Measurements from ENCODE around the gene GALNT14.

The GALNT14 gene

GRCh38 chr2:30939364-30939763, 198.9 kb downstream of the GALNT14 start:
- no peaks in the 10 kb centered on the region for H4K20me1 ChIP-seq (ENCODE audit: insufficient read depth, low read length, poor library complexity, severe bottlenecking)
- no peaks in the 10 kb centered on the region for H3K27me3 ChIP-seq (ENCODE audit: insufficient read depth, low read length, poor library complexity, severe bottlenecking)
- H3K4me3 ChIP-seq (ENCODE audit: low read length, poor library complexity, severe bottlenecking), result no peak overlapping the region
- no peak overlapping the region for H3K9ac ChIP-seq (ENCODE audit: low read depth, low read length, poor library complexity, severe bottlenecking)
- no peaks in the 10 kb centered on the region for H3K4me1 ChIP-seq (ENCODE audit: insufficient read depth, low read length, poor library complexity, severe bottlenecking)
- H3K4me2 ChIP-seq (ENCODE audit: low read depth, low read length, poor library complexity, severe bottlenecking), result no peak overlapping the region
- TF ChIP-seq EZH2phosphoT487 (IDR thresholded peaks at IDR 0.05; ENCODE audit: borderline replicate concordance) (no peak), CTCF (conservative IDR thresholded peaks at IDR 0.05; ENCODE audit: low read length) (no peak)
- no peaks in the 10 kb centered on the region for H3F3A ChIP-seq (ENCODE audit: low read depth)
- H2AFZ ChIP-seq (ENCODE audit: low read length), result no peak overlapping the region
- H3K9me3 ChIP-seq (ENCODE audit: insufficient read depth, low read depth, low read length), result no peaks in the 10 kb centered on the region
- no peaks in the 10 kb centered on the region for H3K9me2 ChIP-seq (replicated peaks; ENCODE audit: low read depth, low read length)
- no peaks in the 10 kb centered on the region for H3K79me2 ChIP-seq (ENCODE audit: insufficient read depth, low read length)
- H3K36me3 ChIP-seq (ENCODE audit: insufficient read depth, low read length), result no peaks in the 10 kb centered on the region

GRCh38 chr2:30938196-30938595, 200.0 kb downstream of the GALNT14 start:
- Histone ChIP-seq H3K36me3 (ENCODE audit: insufficient read depth, low read length) (no peaks in the 10 kb centered on the region), H3K9ac (ENCODE audit: low read depth, low read length, poor library complexity, severe bottlenecking) (no peak overlapping the region), H3K9me2 (replicated peaks; ENCODE audit: low read depth, low read length) (no peaks in the 10 kb centered on the region), H3K4me2 (ENCODE audit: low read depth, low read length, poor library complexity, severe bottlenecking) (no peak overlapping the region), H3K4me1 (ENCODE audit: insufficient read depth, low read length, poor library complexity, severe bottlenecking) (no peaks in the 10 kb centered on the region), H3K9me3 (ENCODE audit: insufficient read depth, low read depth, low read length) (no peaks in the 10 kb centered on the region), H3K79me2 (ENCODE audit: insufficient read depth, low read length) (no peaks in the 10 kb centered on the region), H3F3A (ENCODE audit: low read depth) (no peaks in the 10 kb centered on the region), H4K20me1 (ENCODE audit: insufficient read depth, low read length, poor library complexity, severe bottlenecking) (no peaks in the 10 kb centered on the region), H3K4me3 (ENCODE audit: low read length, poor library complexity, severe bottlenecking) (no peak overlapping the region), H2AFZ (ENCODE audit: low read length) (no peak overlapping the region), H3K27me3 (ENCODE audit: insufficient read depth, low read length, poor library complexity, severe bottlenecking) (no peaks in the 10 kb centered on the region)
- TF ChIP-seq CTCF (conservative IDR thresholded peaks at IDR 0.05; ENCODE audit: low read length) (no peak), EZH2phosphoT487 (IDR thresholded peaks at IDR 0.05; ENCODE audit: borderline replicate concordance) (no peak)

- Histone ChIP-seq H3K27me3 (ENCODE audit: insufficient read depth, low read length, poor library complexity, severe bottlenecking) (no peaks in the 10 kb centered on the region), H2AFZ (ENCODE audit: low read length) (no peak overlapping the region), H3K36me3 (ENCODE audit: insufficient read depth, low read length) (no peaks in the 10 kb centered on the region), H3K4me2 (ENCODE audit: low read depth, low read length, poor library complexity, severe bottlenecking) (no peak overlapping the region), H4K20me1 (ENCODE audit: insufficient read depth, low read length, poor library complexity, severe bottlenecking) (no peaks in the 10 kb centered on the region), H3K79me2 (ENCODE audit: insufficient read depth, low read length) (no peaks in the 10 kb centered on the region), H3K9me2 (replicated peaks; ENCODE audit: low read depth, low read length) (no peaks in the 10 kb centered on the region), H3F3A (ENCODE audit: low read depth) (no peaks in the 10 kb centered on the region), H3K9ac (ENCODE audit: low read depth, low read length, poor library complexity, severe bottlenecking) (no peak overlapping the region), H3K4me3 (ENCODE audit: low read length, poor library complexity, severe bottlenecking) (no peak overlapping the region), H3K4me1 (ENCODE audit: insufficient read depth, low read length, poor library complexity, severe bottlenecking) (no peaks in the 10 kb centered on the region), H3K9me3 (ENCODE audit: insufficient read depth, low read depth, low read length) (no peaks in the 10 kb centered on the region)
- TF ChIP-seq EZH2phosphoT487 (IDR thresholded peaks at IDR 0.05; ENCODE audit: borderline replicate concordance) (no peak), CTCF (conservative IDR thresholded peaks at IDR 0.05; ENCODE audit: low read length) (no peak)
These were observed 201.3 kb downstream of the GALNT14 start for GRCh38 chr2:30936977-30937376.
